AG09309 (cell line): ENCODE data around the gene TRAK2.
"Not testable (repeated sequence)": the region's sequence is repeated elsewhere in the genome, so short reads cannot be mapped to it uniquely, and the experiment has no call there.

Experiments
- DNase-seq: peaks from one replicate; pipeline ENCODE4 v3.0.0-alpha.2; 2010; ENCODE audit warnings: low read depth
- H3K4me3 ChIP-seq: 2 replicates; pipeline ENCODE4 v1.5.1; 2011; ENCODE audit warnings: mild to moderate bottlenecking, low read depth, low read length, moderate library complexity; ENCODE audit not compliant: control insufficient read depth
- CTCF ChIP-seq: IDR thresholded peaks from 2 replicates; pipeline ENCODE4 v1.5.1; 2011; ENCODE audit warnings: mild to moderate bottlenecking, low read depth, low read length, inconsistent platforms; ENCODE audit not compliant: insufficient read depth, control insufficient read depth; ENCODE audit errors: missing control alignments

The TRAK2 gene

DNA sequence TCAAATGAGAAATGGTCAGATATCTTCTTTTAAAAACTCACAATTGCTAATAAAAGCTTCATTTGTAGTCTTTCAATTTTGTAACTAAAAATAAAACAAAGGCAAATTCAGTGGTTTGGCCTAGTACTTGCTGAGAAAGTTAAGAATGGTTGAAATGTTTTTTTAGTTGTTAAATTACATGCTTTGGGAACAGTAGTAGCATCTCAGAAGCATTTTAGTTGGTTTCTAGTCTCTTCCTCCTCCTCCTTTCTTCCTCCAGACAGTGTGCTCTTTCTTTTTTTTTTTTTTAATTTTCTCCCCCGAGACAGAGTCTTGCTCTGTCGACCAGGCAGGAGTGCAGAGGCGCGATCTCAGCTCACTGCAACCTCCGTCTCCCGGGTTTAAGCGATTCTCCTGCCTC, 9.8 kb downstream of the TRAK2 start:
- H3K4me3 ChIP-seq: no peak overlapping the region
- TF ChIP-seq CTCF: no peak
- DNase-seq: no peak

DNA sequence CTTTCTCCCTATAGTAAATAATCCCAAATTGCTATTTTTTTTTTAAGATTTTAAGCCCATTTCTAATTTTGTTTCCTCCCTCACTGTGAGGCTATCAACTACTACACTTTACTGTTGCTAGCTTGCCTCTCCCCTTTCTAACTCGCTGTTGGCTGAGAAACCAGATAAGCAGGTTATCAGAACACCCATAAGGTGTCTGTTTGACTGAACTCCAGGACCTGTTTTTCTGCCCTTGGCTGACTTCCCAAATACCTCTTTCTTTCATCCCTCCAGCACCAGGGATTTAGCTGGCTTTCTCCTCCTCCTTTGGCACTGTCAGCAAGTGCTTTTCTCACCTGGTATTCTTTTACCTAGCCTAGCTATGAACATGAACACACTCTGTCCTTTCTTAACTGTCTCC, 11.1 kb downstream of the TRAK2 start:
- TF ChIP-seq CTCF: no peak
- no peak overlapping the region for H3K4me3 ChIP-seq
- no peak for DNase-seq

GRCh38 chr2:201439336-201439922, 11.8 kb downstream of the TRAK2 start:
- H3K4me3 ChIP-seq, DNase-seq: not testable (repeated sequence)

- no peak for DNase-seq
- H3K4me3 ChIP-seq: no peak overlapping the region
- TF ChIP-seq CTCF: no peak
These were observed 15.1 kb downstream of the TRAK2 start for GRCh38 chr2:201436141-201436540.

DNA sequence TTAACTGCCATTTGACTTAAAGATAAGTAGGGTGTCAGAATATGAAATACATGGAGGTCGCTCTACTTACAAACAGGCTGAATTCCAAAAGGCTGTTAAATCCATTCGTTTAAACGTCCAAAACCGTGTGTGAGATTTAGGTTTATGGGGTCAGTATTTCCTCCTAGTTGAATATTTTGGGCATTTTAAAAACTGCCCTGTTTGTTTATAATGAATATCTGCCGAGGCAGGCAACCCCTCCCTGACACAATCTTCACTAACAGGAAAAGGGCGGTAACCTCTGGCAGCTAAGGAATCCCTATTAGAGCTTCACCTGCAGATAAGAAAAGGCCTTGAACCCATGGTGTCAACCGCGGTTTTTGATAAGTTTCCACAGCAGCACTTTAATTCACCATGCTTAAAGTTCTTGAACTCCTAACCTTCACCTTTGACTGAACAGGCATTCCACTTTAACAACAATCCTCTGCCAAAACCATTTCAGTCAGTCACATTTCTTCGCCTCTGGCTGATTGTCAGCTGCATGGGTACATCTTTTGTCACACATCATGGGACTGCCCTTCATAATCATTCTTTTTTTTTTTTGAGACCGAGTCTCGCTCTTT, 17.8 kb downstream of the TRAK2 start:
- no peak overlapping the region for H3K4me3 ChIP-seq
- DNase-seq: no peak
- no peak for TF ChIP-seq CTCF

- TF ChIP-seq CTCF: no peak
- DNase-seq: no peak
- no peak overlapping the region for H3K4me3 ChIP-seq
These were observed 18.5 kb downstream of the TRAK2 start for GRCh38 chr2:201432621-201433393.

GRCh38 chr2:201432038-201432620, 19.1 kb downstream of the TRAK2 start:
- DNase-seq: no peak
- no peak overlapping the region for H3K4me3 ChIP-seq
- no peak for TF ChIP-seq CTCF
